Glutamatergic neuron (in vitro differentiated cells): ENCODE results near the gene YWHAE. TPM values are rescaled to one million over a fixed set of nuclear protein-coding genes. Genes with fewer than 3 reads are reported as not detected.
A peak's percentile ranks its signal among the peaks of the same experiment; 100 is the strongest.

Experiments used
- DNase-seq: peaks from one replicate; pipeline ENCODE4 v3.0.0; 2022
- H3K27ac Mint-ChIP-seq: one replicate; pipeline ENCODE4 v1.8.0; 2020; ENCODE audit warnings: mild to moderate bottlenecking, mixed read lengths, inconsistent platforms; ENCODE audit not compliant: unreplicated experiment
- H3K27me3 Mint-ChIP-seq: one replicate; pipeline ENCODE4 v1.8.0; 2020; ENCODE audit warnings: mild to moderate bottlenecking, moderate library complexity, mixed read lengths, inconsistent platforms; ENCODE audit not compliant: unreplicated experiment
- H3K36me3 Mint-ChIP-seq: one replicate; pipeline ENCODE4 v1.8.0; 2020; ENCODE audit warnings: mild to moderate bottlenecking, mixed read lengths, inconsistent platforms; ENCODE audit not compliant: unreplicated experiment
- H3K4me1 Mint-ChIP-seq: one replicate; pipeline ENCODE4 v1.8.0; 2020; ENCODE audit warnings: mild to moderate bottlenecking, low read depth, mixed read lengths, inconsistent platforms; ENCODE audit not compliant: unreplicated experiment
- H3K4me3 Mint-ChIP-seq: one replicate; pipeline ENCODE4 v1.8.0; 2020; ENCODE audit warnings: mild to moderate bottlenecking, mixed read lengths, inconsistent platforms; ENCODE audit not compliant: unreplicated experiment
- H3K9me3 Mint-ChIP-seq: one replicate; pipeline ENCODE4 v1.8.0; 2020; ENCODE audit warnings: mild to moderate bottlenecking, moderate library complexity, mixed read lengths, inconsistent platforms; ENCODE audit not compliant: unreplicated experiment
- total RNA-seq: library from RNA; stranded (reverse); fragmentation: NEBNext Ultra II Directional; extraction: Animal tissue kit (Norgen Biotek cat#: 25700); gene quantifications from one replicate; pipeline ENCODE4 v1.2.1, GENCODE V29; 2021; ENCODE audit not compliant: unreplicated experiment
- TF ChIP-seq, protein P1 (sequence below): fragments of 200-600 bp; sonication (generic); IDR thresholded peaks from one replicate; pipeline ENCODE4 v1.5.0; 2021; ENCODE audit not compliant: partially characterized antibody, unreplicated experiment

YWHAE gene
- total RNA-seq, 1 donor from 2014 or later = 1,106 TPM

DNA sequence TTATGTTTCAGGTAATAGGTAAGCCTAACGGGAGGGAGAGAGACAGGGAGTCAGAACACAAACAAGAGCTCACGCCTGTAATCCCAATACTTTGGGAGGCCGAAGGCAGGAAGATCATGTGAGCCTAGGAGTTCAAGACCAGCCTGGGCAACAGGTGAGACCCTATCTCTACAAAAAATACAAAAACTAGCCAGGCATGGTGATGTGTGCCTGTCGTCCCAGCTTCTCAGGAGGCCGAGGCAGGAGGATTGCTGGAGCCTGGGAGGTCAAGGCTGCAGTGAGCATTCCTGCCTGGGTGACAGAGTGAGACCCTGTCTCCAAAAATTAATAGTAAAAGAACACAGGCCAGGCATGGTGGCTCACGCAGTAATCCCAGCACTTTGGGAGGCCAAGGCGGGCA, 27.4 kb downstream of the YWHAE start:
- TF ChIP-seq, protein P1, sequence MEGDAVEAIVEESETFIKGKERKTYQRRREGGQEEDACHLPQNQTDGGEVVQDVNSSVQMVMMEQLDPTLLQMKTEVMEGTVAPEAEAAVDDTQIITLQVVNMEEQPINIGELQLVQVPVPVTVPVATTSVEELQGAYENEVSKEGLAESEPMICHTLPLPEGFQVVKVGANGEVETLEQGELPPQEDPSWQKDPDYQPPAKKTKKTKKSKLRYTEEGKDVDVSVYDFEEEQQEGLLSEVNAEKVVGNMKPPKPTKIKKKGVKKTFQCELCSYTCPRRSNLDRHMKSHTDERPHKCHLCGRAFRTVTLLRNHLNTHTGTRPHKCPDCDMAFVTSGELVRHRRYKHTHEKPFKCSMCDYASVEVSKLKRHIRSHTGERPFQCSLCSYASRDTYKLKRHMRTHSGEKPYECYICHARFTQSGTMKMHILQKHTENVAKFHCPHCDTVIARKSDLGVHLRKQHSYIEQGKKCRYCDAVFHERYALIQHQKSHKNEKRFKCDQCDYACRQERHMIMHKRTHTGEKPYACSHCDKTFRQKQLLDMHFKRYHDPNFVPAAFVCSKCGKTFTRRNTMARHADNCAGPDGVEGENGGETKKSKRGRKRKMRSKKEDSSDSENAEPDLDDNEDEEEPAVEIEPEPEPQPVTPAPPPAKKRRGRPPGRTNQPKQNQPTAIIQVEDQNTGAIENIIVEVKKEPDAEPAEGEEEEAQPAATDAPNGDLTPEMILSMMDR = no peak
- no peak for DNase-seq
- peak overlapping the region; percentile 44 for H3K27ac Mint-ChIP-seq
- peaks cover 9% of the 10 kb centered on the region for H3K27me3 Mint-ChIP-seq
- peaks cover 19% of the 10 kb centered on the region for H3K4me1 Mint-ChIP-seq
- H3K36me3 Mint-ChIP-seq = no peaks in the 10 kb centered on the region
- H3K9me3 Mint-ChIP-seq = peaks cover 7% of the 10 kb centered on the region
- no peak overlapping the region for H3K4me3 Mint-ChIP-seq

DNA sequence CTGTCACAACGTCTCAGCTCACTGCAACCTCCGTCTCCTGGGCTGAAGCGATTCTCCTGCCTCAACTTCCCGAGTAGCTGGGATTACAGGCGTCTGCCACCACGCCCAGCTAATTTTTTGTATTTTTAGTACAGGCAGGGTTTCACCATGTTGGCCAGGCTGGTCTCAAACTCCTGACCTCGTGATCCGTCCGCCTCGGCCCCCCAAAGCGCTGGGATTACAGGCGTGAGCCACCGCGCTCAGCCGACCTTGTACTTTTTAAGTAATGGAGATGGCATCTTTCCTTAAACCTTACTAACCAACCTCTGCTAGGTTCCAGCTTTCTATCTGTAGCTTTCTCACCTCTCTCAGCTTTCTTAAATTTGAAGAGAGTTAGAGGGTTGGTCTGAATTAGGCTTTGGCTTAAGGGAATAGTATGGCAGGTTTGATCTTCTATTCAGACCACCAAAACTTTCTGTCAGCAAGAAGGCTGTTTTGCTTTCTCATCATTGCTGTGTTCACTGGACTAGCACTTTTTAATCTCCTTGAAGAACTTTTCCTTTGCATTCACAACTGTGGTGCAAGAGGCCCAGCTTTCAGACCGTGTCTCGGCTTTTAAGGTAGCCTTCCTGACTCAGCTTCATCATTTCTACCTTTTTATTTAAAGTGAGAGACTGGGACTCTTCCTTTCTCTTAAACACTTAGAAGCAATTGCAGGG, 28.0 kb downstream of the YWHAE start:
- Mint-ChIP-seq H3K4me3 (no peak overlapping the region), H3K27me3 (peaks cover 9% of the 10 kb centered on the region), H3K4me1 (peaks cover 21% of the 10 kb centered on the region), H3K27ac (peak overlapping the region; percentile 44), H3K36me3 (no peaks in the 10 kb centered on the region), H3K9me3 (peaks cover 7% of the 10 kb centered on the region)
- DNase-seq = no peak
- TF ChIP-seq, protein P1 = no peak

DNA sequence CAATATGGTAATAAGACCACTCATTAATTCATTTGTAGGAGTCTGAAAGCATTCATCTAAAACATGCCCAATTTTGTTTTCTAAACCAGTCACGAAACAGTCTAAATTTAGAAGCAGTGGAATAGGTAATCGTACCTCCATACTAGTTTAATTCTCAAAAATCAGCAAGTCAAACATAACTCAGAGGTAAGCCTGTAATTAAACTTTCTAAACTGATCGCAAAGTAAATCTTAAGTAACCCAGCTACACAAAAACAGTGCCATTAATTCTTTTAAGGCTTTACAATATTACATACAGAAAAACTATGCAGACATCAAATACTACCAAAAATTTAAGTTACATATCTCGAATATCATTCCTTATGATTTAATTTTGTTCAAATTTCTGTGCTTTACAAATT, 31.4 kb downstream of the YWHAE start:
- no peak overlapping the region for H3K4me3 Mint-ChIP-seq
- TF ChIP-seq, protein P1 = no peak
- H3K4me1 Mint-ChIP-seq = peaks cover 10% of the 10 kb centered on the region
- H3K36me3 Mint-ChIP-seq = no peaks in the 10 kb centered on the region
- H3K9me3 Mint-ChIP-seq = peaks cover 5% of the 10 kb centered on the region
- H3K27me3 Mint-ChIP-seq = peaks cover 12% of the 10 kb centered on the region
- H3K27ac Mint-ChIP-seq = no peak overlapping the region
- DNase-seq = no peak

DNA sequence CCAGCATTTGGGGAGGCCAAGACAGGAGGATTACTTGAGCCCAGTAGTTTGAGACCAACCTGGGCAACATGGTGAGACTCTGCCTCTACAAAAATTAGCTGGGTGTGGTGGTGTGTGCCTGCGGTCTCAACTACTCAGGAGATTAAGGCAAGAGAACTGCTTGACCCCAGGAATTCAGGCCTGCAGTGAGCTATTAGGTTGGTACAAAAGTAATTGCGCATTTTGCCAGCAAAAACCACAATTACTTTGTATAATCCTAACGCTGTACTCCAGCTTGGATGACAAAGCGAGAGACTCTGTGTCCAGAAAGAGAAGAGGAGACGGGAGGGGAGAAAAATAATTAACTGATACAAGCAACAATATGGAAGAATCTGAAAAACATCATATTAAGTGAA, 32.7 kb downstream of the YWHAE start:
- Mint-ChIP-seq H3K36me3 (no peaks in the 10 kb centered on the region), H3K27ac (no peak overlapping the region)

DNA sequence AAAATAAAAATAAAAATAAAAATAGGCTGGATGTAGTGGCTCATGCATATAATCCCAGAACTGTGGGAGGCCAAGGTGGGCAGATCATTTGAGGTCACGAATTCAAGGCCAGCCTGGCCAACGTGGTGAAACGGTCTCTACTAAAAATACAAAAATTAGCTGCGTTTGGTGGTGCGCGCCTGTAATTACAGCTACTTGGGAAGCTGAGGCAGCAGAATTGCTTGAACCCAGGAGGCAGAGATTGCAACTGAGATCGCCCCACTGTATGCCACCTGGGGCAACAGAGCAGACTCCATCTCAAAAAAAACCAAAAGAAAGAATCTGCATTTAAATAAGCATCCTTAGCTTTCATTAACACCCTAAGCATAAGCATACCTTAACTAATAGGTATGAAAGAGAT, 33.8 kb downstream of the YWHAE start:
- no peak overlapping the region for H3K4me3 Mint-ChIP-seq
- DNase-seq = no peak
- H3K27me3 Mint-ChIP-seq = peaks cover 6% of the 10 kb centered on the region
- peaks cover 17% of the 10 kb centered on the region for H3K4me1 Mint-ChIP-seq
- peaks cover 6% of the 10 kb centered on the region for H3K9me3 Mint-ChIP-seq
- H3K36me3 Mint-ChIP-seq = no peaks in the 10 kb centered on the region
- no peak overlapping the region for H3K27ac Mint-ChIP-seq
- TF ChIP-seq, protein P1 = no peak

More for the DNA sequence above, 32.7 kb downstream of the YWHAE start:
- H3K4me1 Mint-ChIP-seq = peaks cover 15% of the 10 kb centered on the region
- H3K9me3 Mint-ChIP-seq = peaks cover 6% of the 10 kb centered on the region
- DNase-seq = no peak
- TF ChIP-seq, protein P1 = no peak
- no peak overlapping the region for H3K4me3 Mint-ChIP-seq
- peaks cover 6% of the 10 kb centered on the region for H3K27me3 Mint-ChIP-seq
